CD4-positive, alpha-beta T cell (primary cell): ENCODE measurements around the gene WDR27. TPM values are rescaled to one million over a fixed set of nuclear protein-coding genes. Genes with fewer than 3 reads are reported as not detected.

Experiments
- ATAC-seq: fragments of 200-7000 bp; cut with Tn5 transposase; one replicate; pipeline ENCODE4 v1.10.0; 2022; ENCODE audit warnings: mild to moderate bottlenecking; ENCODE audit not compliant: poor library complexity
- CTCF ChIA-PET: fragments of 350-600 bp; sonication (Branson Sonifier 250); formaldehyde crosslinking; loops from one replicate; lab custom pipeline; 2021; ENCODE audit warnings: antibody characterized with exemption, inconsistent platforms; lab: Charles Lee
- POLR2A ChIA-PET: fragments of 350-600 bp; sonication (Branson Sonifier 250); formaldehyde crosslinking; loops from one replicate; lab custom pipeline; 2021; ENCODE audit warnings: antibody characterized with exemption, inconsistent platforms; lab: Charles Lee
- DNase-seq, 14 experiments: peaks; one replicate each; pipeline ENCODE4 v3.0.0-alpha.2; 2013 to 2020; ENCODE audit warnings: mixed read lengths in 2 of 14
- H3K27ac ChIP-seq, 2 donors: one replicate each; pipeline versions ENCODE4 v1.5.1 to v1.7.0; 2013; ENCODE audit warnings: low read length in 2 of 2, low read depth in 1 of 2, mild to moderate bottlenecking in 1 of 2
- H3K27me3 ChIP-seq, 2 experiments: 1 replicate in 1 of 2; 2 replicates in 1 of 2; pipeline versions ENCODE4 v1.6.1 to v1.7.0; 2013; ENCODE audit warnings: low read length in 2 of 2, control low read depth in 1 of 2, mild to moderate bottlenecking in 1 of 2, moderate library complexity in 1 of 2; ENCODE audit not compliant: insufficient read depth in 2 of 2, control insufficient read depth in 1 of 2
- H3K36me3 ChIP-seq: one replicate; pipeline ENCODE4 v1.6.1; 2013; ENCODE audit warnings: low read length, control low read depth; ENCODE audit not compliant: insufficient read depth
- H3K4me1 ChIP-seq: one replicate; pipeline ENCODE4 v1.6.1; 2013; ENCODE audit warnings: low read length, control low read depth; ENCODE audit not compliant: insufficient read depth
- H3K4me3 ChIP-seq: one replicate; pipeline ENCODE4 v1.5.1; 2013; ENCODE audit warnings: mild to moderate bottlenecking, low read length, moderate library complexity
- H3K9me3 ChIP-seq, 2 experiments: 1 replicate in 1 of 2; 2 replicates in 1 of 2; pipeline versions ENCODE4 v1.6.1 to v1.7.0; 2013; ENCODE audit warnings: low read length in 2 of 2, mild to moderate bottlenecking in 2 of 2, control low read depth in 1 of 2, moderate library complexity in 1 of 2; ENCODE audit not compliant: control insufficient read depth in 1 of 2, insufficient read depth in 1 of 2
- H3K27ac Mint-ChIP-seq: one replicate; pipeline ENCODE4 v1.8.0; 2020; ENCODE audit warnings: mixed read lengths
- H3K27me3 Mint-ChIP-seq: one replicate; pipeline ENCODE4 v1.8.0; 2021; ENCODE audit warnings: mixed read lengths
- H3K36me3 Mint-ChIP-seq: one replicate; pipeline ENCODE4 v1.8.0; 2021; ENCODE audit warnings: low read depth, mixed read lengths
- H3K4me1 Mint-ChIP-seq: one replicate; pipeline ENCODE4 v1.8.0; 2021; ENCODE audit warnings: low read depth, mixed read lengths
- H3K4me3 Mint-ChIP-seq: one replicate; pipeline ENCODE4 v1.8.0; 2020; ENCODE audit warnings: mild to moderate bottlenecking, mixed read lengths
- H3K9me3 Mint-ChIP-seq: one replicate; pipeline ENCODE4 v1.8.0; 2020; ENCODE audit warnings: mixed read lengths
- intact Hi-C, 2 experiments: fragments of 100-400 bp; cut with DNase I in 1 of 2; cut with micrococcal nuclease in 1 of 2; formaldehyde crosslinking; loops; one replicate each; pipeline versions ENCODE4 v1.15.1 to v1.9.0; 2023 to 2025; cut with DNase I, micrococcal nuclease
- total RNA-seq, 174 experiments: library from RNA in 2 of 174; stranded (reverse) in 2 of 174; gene quantifications; one replicate each; pipeline ENCODE4 v1.2.3 and lab custom pipeline; 2021 to 2026
- TF ChIP-seq, protein P1 (sequence below): fragments of 200-600 bp; IDR thresholded peaks from one replicate; pipeline ENCODE4 v1.8.0; 2022; ENCODE audit warnings: antibody characterized with exemption, mild to moderate bottlenecking

WDR27 gene
- total RNA-seq, 2 experiments from 2014 or later: 22.0 to 23.5 TPM

DNA sequence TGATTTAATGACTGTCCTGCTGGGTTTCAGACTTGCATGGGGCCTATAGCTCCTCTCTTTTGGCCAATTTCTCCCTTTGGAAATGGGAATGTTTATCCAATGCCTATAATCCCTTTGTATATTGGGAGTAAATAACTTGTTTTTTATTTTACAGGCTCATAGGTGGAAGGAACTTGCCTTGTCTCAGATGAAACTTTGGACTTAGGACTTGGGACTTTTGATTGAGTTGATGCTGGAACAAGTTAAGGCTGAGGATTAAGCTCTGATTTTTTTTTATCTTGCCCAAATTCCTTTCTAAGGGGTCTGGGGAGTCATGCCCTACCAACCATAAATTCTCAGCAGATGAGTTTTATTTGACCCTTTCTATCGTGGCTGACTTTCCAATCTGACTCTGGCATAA is 23.5 kb downstream of the WDR27 start:
- POLR2A ChIA-PET: interaction anchor here (1.2 kb wide), 1 partner anchor 23 kb away, joined by 3 read pairs; no protein-coding TSS in a partner anchor
- Mint-ChIP-seq H3K4me3 (no peak overlapping the region), H3K36me3 (peaks cover 83% of the 10 kb centered on the region), H3K9me3 (no peaks in the 10 kb centered on the region), H3K4me1 (no peaks in the 10 kb centered on the region), H3K27me3 (no peaks in the 10 kb centered on the region), H3K27ac (no peak overlapping the region)
- intact Hi-C loops: no loop called here
- CTCF ChIA-PET: no interaction called here
- Histone ChIP-seq H3K4me1 (no peaks in the 10 kb centered on the region), H3K9me3 (peaks cover 0 to 4% of the 10 kb centered on the region in 2 experiments), H3K27me3 (no peaks in the 10 kb centered on the region), H3K36me3 (no peaks in the 10 kb centered on the region), H3K4me3 (no peak overlapping the region), H3K27ac (no peak overlapping the region)
- no peak for ATAC-seq
- DNase-seq: no peak
- TF ChIP-seq, protein P1, sequence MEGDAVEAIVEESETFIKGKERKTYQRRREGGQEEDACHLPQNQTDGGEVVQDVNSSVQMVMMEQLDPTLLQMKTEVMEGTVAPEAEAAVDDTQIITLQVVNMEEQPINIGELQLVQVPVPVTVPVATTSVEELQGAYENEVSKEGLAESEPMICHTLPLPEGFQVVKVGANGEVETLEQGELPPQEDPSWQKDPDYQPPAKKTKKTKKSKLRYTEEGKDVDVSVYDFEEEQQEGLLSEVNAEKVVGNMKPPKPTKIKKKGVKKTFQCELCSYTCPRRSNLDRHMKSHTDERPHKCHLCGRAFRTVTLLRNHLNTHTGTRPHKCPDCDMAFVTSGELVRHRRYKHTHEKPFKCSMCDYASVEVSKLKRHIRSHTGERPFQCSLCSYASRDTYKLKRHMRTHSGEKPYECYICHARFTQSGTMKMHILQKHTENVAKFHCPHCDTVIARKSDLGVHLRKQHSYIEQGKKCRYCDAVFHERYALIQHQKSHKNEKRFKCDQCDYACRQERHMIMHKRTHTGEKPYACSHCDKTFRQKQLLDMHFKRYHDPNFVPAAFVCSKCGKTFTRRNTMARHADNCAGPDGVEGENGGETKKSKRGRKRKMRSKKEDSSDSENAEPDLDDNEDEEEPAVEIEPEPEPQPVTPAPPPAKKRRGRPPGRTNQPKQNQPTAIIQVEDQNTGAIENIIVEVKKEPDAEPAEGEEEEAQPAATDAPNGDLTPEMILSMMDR: no peak

DNA sequence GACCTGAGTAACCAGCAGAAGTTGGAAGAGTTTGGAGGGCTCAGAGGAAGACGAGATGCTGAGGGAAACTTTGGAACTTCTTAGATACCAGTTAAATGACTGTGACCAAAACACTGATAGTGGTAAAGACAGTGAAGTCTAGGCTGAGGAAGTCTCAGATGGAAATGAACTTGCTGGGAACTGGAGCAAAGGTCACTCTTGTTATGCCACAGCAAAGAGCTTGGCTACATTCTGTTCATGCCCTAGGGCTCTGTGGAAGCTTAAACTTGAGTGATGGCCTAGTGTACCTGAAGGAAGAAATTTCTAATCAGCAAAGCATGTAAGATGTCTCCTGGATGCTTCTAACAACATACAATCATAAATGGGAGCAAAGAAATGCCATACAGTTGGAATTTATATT is 24.7 kb downstream of the WDR27 start:
- no peak overlapping the region for H3K27ac ChIP-seq
- H3K4me1 Mint-ChIP-seq: no peaks in the 10 kb centered on the region
- intact Hi-C loops: no loop called here
- H3K36me3 Mint-ChIP-seq: peaks cover 77% of the 10 kb centered on the region
- H3K9me3 ChIP-seq: peaks cover 0 to 4% of the 10 kb centered on the region in 2 experiments
- no peaks in the 10 kb centered on the region for H3K9me3 Mint-ChIP-seq
- no peaks in the 10 kb centered on the region for H3K27me3 ChIP-seq
- POLR2A ChIA-PET: no interaction called here
- no peak overlapping the region for H3K4me3 Mint-ChIP-seq
- no peaks in the 10 kb centered on the region for H3K36me3 ChIP-seq
- CTCF ChIA-PET: no interaction called here
- H3K4me1 ChIP-seq: no peaks in the 10 kb centered on the region
- H3K27me3 Mint-ChIP-seq: no peaks in the 10 kb centered on the region
- H3K27ac Mint-ChIP-seq: no peak overlapping the region
- TF ChIP-seq, protein P1: no peak
- DNase-seq (no peak), ATAC-seq (no peak)
- no peak overlapping the region for H3K4me3 ChIP-seq

DNA sequence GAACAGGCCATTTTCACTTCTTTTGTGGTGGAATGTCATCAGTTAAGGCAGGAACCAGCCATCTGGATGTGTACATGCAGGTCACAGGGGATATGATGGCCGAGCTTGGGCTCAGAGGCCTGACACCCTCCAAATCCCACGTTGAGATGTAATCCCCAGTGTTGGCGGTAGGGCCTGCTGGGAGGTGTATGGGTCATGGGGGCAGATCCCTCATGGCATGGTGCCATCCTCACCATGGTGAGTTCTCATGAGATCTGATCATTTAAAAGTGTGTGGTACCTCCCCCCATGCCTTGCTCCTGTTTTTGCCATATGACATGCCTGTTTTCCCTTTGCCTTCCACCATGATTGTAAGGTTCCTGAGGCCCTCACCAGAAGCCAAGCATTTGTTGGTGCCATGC is 26.8 kb downstream of the WDR27 start:
- H3K4me1 Mint-ChIP-seq: peaks cover 1% of the 10 kb centered on the region

More for the DNA sequence above, 26.8 kb downstream of the WDR27 start:
- Histone ChIP-seq H3K4me1 (no peaks in the 10 kb centered on the region), H3K27ac (no peak overlapping the region), H3K27me3 (no peaks in the 10 kb centered on the region), H3K36me3 (no peaks in the 10 kb centered on the region), H3K4me3 (no peak overlapping the region), H3K9me3 (no peaks in the 10 kb centered on the region)
- intact Hi-C loops: no loop called here
- ChIA-PET CTCF (no interaction called here), POLR2A (no interaction called here)
- DNase-seq (no peak), ATAC-seq (no peak)
- no peaks in the 10 kb centered on the region for H3K9me3 Mint-ChIP-seq
- peaks cover 69% of the 10 kb centered on the region for H3K36me3 Mint-ChIP-seq
- no peak overlapping the region for H3K27ac Mint-ChIP-seq
- H3K27me3 Mint-ChIP-seq: no peaks in the 10 kb centered on the region
- TF ChIP-seq, protein P1: no peak
- H3K4me3 Mint-ChIP-seq: no peak overlapping the region
